HPDE6-E6E7 (cell line): ENCODE results near the gene IFIT1.
"Not testable (repeated sequence)": the region's sequence is repeated elsewhere in the genome, so short reads cannot be mapped to it uniquely, and the experiment has no call there.

ENCODE experiments used
- DNase-seq: peaks from one replicate; pipeline ENCODE4 v3.0.0; 2011; ENCODE audit warnings: missing footprints; ENCODE audit errors: extremely low spot score

IFIT1 gene

GRCh38 chr10:89391907-89392756, at the start of gene IFIT1:
Gene IFIT1, plus strand, starts transcription at chr10:89392623. Its CDS starts 90 bp downstream, at chr10:89392713.
- DNase-seq = peak; percentile 85

- DNase-seq = no peak
Observed at GRCh38 chr10:89343089-89343767, 49.2 kb upstream of the IFIT1 start.

GRCh38 chr10:89344156-89344555, 48.3 kb upstream of the IFIT1 start:
- no peak for DNase-seq

- DNase-seq = no peak
Observed at GRCh38 chr10:89345367-89346000, 46.9 kb upstream of the IFIT1 start.

- no peak for DNase-seq
Observed at GRCh38 chr10:89346405-89347254, 45.8 kb upstream of the IFIT1 start.

GRCh38 chr10:89347701-89348457, 44.5 kb upstream of the IFIT1 start:
- no peak for DNase-seq

GRCh38 chr10:89348481-89348880, 43.9 kb upstream of the IFIT1 start:
- no peak for DNase-seq

- no peak for DNase-seq
Observed at GRCh38 chr10:89348975-89349374, 43.4 kb upstream of the IFIT1 start.

- DNase-seq = not testable (repeated sequence)
Observed at GRCh38 chr10:89350631-89351315, 41.6 kb upstream of the IFIT1 start.

GRCh38 chr10:89351412-89351779, 41.0 kb upstream of the IFIT1 start:
- no peak for DNase-seq

- DNase-seq = peak; percentile 68
Observed at GRCh38 chr10:89351780-89352597, 40.4 kb upstream of the IFIT1 start.

GRCh38 chr10:89352802-89353201, 39.6 kb upstream of the IFIT1 start:
- no peak for DNase-seq

GRCh38 chr10:89355394-89355931, 37.0 kb upstream of the IFIT1 start:
- DNase-seq = no peak

GRCh38 chr10:89357096-89357495, 35.3 kb upstream of the IFIT1 start:
- no peak for DNase-seq

- DNase-seq = no peak
Observed at GRCh38 chr10:89357975-89358374, 34.4 kb upstream of the IFIT1 start.

- no peak for DNase-seq
Observed at GRCh38 chr10:89360157-89360556, 32.3 kb upstream of the IFIT1 start.

- no peak for DNase-seq
Observed at GRCh38 chr10:89362929-89363328, 29.5 kb upstream of the IFIT1 start.

GRCh38 chr10:89363729-89364442, 28.5 kb upstream of the IFIT1 start:
- no peak for DNase-seq

GRCh38 chr10:89364531-89364930, 27.9 kb upstream of the IFIT1 start:
- DNase-seq = no peak
